Ovary (tissue), 10 donors: ENCODE measurements around the gene SSX7. TPM values are rescaled to one million over a fixed set of nuclear protein-coding genes. Genes with fewer than 3 reads are reported as not detected.
"Not testable (repeated sequence)": the region's sequence is repeated elsewhere in the genome, so short reads cannot be mapped to it uniquely, and the experiment has no call there.

Experiments
- DNase-seq, 5 donors: peaks; one replicate each; pipeline ENCODE4 v3.0.0-alpha.2; 2019 to 2020
- H3K27ac ChIP-seq, 2 donors: fragments of 200-600 bp; one replicate each; pipeline versions ENCODE4 v1.5.1 to v1.8.0; 2019 to 2022
- H3K27me3 ChIP-seq: fragments of 200-600 bp; one replicate; pipeline ENCODE4 v1.8.0; 2022
- H3K36me3 ChIP-seq: fragments of 200-600 bp; sonication (generic); one replicate; pipeline ENCODE4 v1.5.1; 2019
- H3K4me1 ChIP-seq: one replicate; pipeline ENCODE4 v1.8.1; 2013; ENCODE audit warnings: mild to moderate bottlenecking, moderate library complexity; ENCODE audit not compliant: insufficient read depth
- H3K4me3 ChIP-seq: fragments of 200-600 bp; sonication (generic); one replicate; pipeline ENCODE4 v1.5.1; 2017
- H3K9me3 ChIP-seq, 2 donors: fragments of 200-600 bp in 1 of 2; sonication (generic) in 1 of 2; one replicate each; pipeline versions ENCODE4 v1.5.1 to v1.8.1; 2013 to 2019; ENCODE audit warnings: mild to moderate bottlenecking in 1 of 2, moderate library complexity in 1 of 2
- EP300 ChIP-seq: sonication (generic); formaldehyde crosslinking; IDR thresholded peaks from one replicate; pipeline ENCODE4 v1.6.1; 2017; ENCODE audit warnings: antibody characterized with exemption
- POLR2A ChIP-seq: fragments of 450-650 bp; IDR thresholded peaks from one replicate; pipeline ENCODE4 v1.6.1; 2017; ENCODE audit warnings: antibody characterized with exemption, mild to moderate bottlenecking, moderate library complexity
- WGBS, 3 donors: extraction: QIAGEN DNeasy Blood & Tissue Kit in 1 of 3; methylation state at CpG; one replicate each; pipeline versions ENCODE4 v1.1.5 to v1.1.7; 2013 to 2017; 5-methylcytosine and 5-hydroxymethylcytosine counted together
- intact Hi-C, 4 donors: fragments of 100-400 bp; cut with DNase I; formaldehyde crosslinking; loops; one replicate each; pipeline versions ENCODE4 v1.11.0 to v1.15.1; 2022 to 2023
- long read RNA-seq, 3 donors: library from polyadenylated mRNA in 2 of 3; unstranded in 2 of 3; transcript quantifications; one replicate each; pipeline ENCODE4 v2.0.0 and lab custom pipeline, GENCODE V29; 2021 to 2026
- polyA plus RNA-seq, 2 donors: library from polyadenylated mRNA; stranded (reverse); fragments of 200-250 nt in 1 of 2; fragments of 350-450 nt in 1 of 2; fragmentation: Illumina TruSeq in 1 of 2; extraction: RNeasy Lipid Tissue Mini Kit (QIAGEN cat#74804) in 1 of 2; gene quantifications; one replicate each; pipeline ENCODE4 v1.2.3, GENCODE V29; 2013 to 2014
- total RNA-seq, 7 donors: library from RNA; depleted of rRNA in 2 of 7; stranded (reverse); fragments of >200 nt in 2 of 7; fragmentation: NEBNext Ultra II Directional in 3 of 7; extraction: Animal tissue kit (Norgen Biotek cat#: 25700) in 3 of 7; gene quantifications; one replicate each; pipeline versions ENCODE4 v1.1.0 to v1.2.4, GENCODE V29; 2016 to 2023
- TF ChIP-seq, protein P1 (sequence below), 3 donors: fragments of 450-650 bp in 2 of 3; fragments of 200-600 bp in 1 of 3; IDR thresholded peaks; one replicate each; pipeline versions ENCODE4 v1.5.1 to v1.8.0; 2016 to 2022; ENCODE audit warnings: antibody characterized with exemption in 3 of 3, mild to moderate bottlenecking in 1 of 3
- donor health status: DM: no; HTN: no; CAD: no; lungs with moderate emphysema.
- donor health status: DM: no; HTN: no; CAD: no.
- donor health status: Bipolar disorder and iron deficiency.
- donor health status: DM: yes; HTN: yes; CAD: no.
- donor health status: DM: no; HTN: no; CAD: no.
- donor health status: DM: yes; HTN: yes; CAD: no.

SSX7 gene, protein sequence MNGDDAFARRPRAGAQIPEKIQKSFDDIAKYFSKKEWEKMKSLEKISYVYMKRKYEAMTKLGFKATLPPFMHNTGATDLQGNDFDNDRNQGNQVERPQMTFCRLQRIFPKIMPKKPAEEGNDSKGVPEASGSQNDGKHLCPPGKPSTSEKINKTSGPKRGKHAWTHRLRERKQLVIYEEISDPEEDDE
- not detected for total RNA-seq
- not detected for polyA plus RNA-seq
- long read RNA-seq, donor 1 = 0 reads
- long read RNA-seq, donor 2 = 0 reads
- long read RNA-seq, donor 3 = 0 reads

DNA sequence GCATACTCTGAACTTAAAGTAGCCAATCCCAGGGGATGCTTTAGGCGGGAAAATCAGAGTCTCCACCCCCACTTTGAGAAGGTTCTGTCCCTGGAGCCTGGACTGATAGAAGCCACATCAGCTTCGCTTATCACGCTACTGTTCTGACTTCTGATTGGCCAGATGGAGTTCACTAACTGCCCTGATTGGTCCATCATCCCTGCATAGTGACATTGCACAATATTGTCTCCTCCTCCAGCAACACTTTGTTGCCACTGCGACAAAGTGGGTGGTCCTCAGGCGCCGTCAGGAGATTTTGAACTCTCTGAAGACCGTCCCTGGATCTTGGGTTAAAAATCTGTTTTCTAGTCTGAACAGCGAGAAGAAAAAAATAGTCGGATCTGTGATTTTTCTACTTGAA lies at the start of gene SSX7:
TSS of gene SSX7 (minus strand) at position 101 of the 400 bp plus-strand sequence. CDS start 1,428 bp downstream, outside the sequence.
- H3K9me3 ChIP-seq, H3K36me3 ChIP-seq, DNase-seq, H3K27ac ChIP-seq, H3K27me3 ChIP-seq, H3K4me1 ChIP-seq, intact Hi-C loops, H3K4me3 ChIP-seq: not testable (repeated sequence)
- 74 to 79% (median 77%) methylated on average over 9 of the region's 9 CpGs for WGBS, 3 donors

DNA sequence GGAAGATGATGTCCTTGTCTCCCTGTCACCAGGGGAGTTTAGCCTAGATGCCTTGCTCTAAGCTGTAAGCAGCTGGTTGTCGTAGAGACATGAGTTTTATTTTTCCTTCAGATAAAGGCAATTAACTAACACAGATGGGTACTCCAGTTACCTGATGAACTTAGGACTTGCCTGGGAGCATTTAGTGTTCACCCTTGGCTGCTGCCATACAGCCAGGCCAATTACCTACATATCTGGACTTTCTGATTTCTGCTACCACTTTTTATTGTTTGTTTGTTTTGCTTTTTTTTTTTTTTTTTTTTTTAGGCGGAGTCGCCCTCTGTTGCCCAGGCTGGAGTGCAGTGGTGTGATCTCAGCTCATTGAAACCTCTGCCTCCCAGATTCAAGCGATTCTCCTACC lies 37.3 kb upstream of the SSX7 start:
- H3K27me3 ChIP-seq, intact Hi-C loops, H3K9me3 ChIP-seq, H3K36me3 ChIP-seq, H3K4me1 ChIP-seq, H3K27ac ChIP-seq, H3K4me3 ChIP-seq, DNase-seq: not testable (repeated sequence)
- 65 to 100% methylated on average over 1 to 2 of the region's 4 CpGs; no CpG with 5 or more reads in 1 of the 3 donors for WGBS, 3 donors

DNA sequence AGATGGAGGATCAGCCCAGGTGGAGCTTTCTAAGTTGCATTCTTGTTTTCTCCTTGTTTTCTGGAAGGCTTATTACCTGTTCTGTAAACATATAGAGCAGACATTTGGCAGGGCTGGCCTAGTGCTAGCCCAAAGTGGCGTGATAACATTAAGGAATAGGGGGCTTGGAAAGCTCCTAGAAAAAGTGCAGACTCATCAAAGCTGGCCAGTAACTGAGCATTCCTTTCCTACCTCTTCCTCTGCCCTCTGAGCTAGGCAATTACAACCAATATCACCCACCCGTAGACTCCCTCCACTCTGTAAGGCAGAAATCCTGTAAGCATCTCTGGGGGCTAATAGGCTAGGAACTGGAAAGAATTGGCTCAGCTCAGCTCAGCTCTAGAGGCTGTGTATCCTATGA lies 7.5 kb upstream of the SSX7 start:
- intact Hi-C loops, DNase-seq, H3K27me3 ChIP-seq, H3K4me1 ChIP-seq, H3K27ac ChIP-seq, H3K9me3 ChIP-seq, H3K36me3 ChIP-seq, H3K4me3 ChIP-seq: not testable (repeated sequence)
- WGBS, 3 donors = 53 to 71% (median 63%) methylated on average over 2 of the region's 2 CpGs

- DNase-seq, H3K27ac ChIP-seq, H3K36me3 ChIP-seq, intact Hi-C loops, H3K4me1 ChIP-seq, H3K27me3 ChIP-seq, H3K4me3 ChIP-seq, H3K9me3 ChIP-seq: not testable (repeated sequence)
- WGBS, 3 donors = 78 to 86% (median 81%) methylated on average over 8 of the region's 8 CpGs
Observed at GRCh38 chrX:52655475-52655874, 775 bp upstream of the SSX7 start.

DNA sequence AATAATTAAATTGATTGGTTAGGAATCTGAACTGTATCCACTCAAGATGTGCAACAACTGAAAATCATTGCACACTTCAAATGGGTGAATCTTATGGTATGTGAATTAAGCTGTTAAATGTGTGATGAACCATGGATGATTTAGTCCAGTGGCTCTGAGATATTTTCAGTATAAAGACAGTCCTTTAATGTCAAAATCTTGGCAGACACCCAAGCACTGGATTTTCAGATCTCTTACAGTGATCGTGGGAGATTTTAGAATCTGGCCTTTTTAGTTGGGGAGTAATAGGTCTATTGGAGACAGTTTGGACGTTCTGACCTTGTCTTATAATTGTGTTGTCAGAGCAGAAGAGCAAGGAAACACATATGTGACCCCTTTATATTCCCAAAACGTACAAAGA lies 4.0 kb downstream of the SSX7 start:
- WGBS, 3 donors = 39 to 45% (median 44%) methylated on average over 3 of the region's 3 CpGs
- intact Hi-C loops, DNase-seq: not testable (repeated sequence)

GRCh38 chrX:52648956-52649355 lies 5.7 kb downstream of the SSX7 start:
- intact Hi-C loops = not testable (repeated sequence)

More for the DNA sequence above, 4.0 kb downstream of the SSX7 start:
- H3K4me1 ChIP-seq, H3K36me3 ChIP-seq, H3K27me3 ChIP-seq, H3K9me3 ChIP-seq, H3K27ac ChIP-seq, H3K4me3 ChIP-seq: not testable (repeated sequence)

GRCh38 chrX:52628483-52628882 lies 26.2 kb downstream of the SSX7 start:
- H3K27ac ChIP-seq, intact Hi-C loops, H3K4me1 ChIP-seq, H3K4me3 ChIP-seq, H3K9me3 ChIP-seq, H3K27me3 ChIP-seq, DNase-seq, H3K36me3 ChIP-seq: not testable (repeated sequence)
- 61 to 75% (median 65%) methylated on average over 3 of the region's 3 CpGs for WGBS, 3 donors

More at GRCh38 chrX:52648956-52649355, 5.7 kb downstream of the SSX7 start:
- H3K27ac ChIP-seq, H3K9me3 ChIP-seq, DNase-seq, H3K36me3 ChIP-seq, H3K27me3 ChIP-seq, H3K4me1 ChIP-seq, H3K4me3 ChIP-seq: not testable (repeated sequence)
- 73 to 79% (median 76%) methylated on average over 7 of the region's 7 CpGs for WGBS, 3 donors

GRCh38 chrX:52620661-52621060 lies 34.0 kb downstream of the SSX7 start:
- intact Hi-C loops, H3K9me3 ChIP-seq, H3K27ac ChIP-seq, H3K4me1 ChIP-seq, DNase-seq, H3K27me3 ChIP-seq, H3K36me3 ChIP-seq, H3K4me3 ChIP-seq: not testable (repeated sequence)
- 55 to 59% (median 56%) methylated on average over 8 of the region's 8 CpGs for WGBS, 3 donors

DNA sequence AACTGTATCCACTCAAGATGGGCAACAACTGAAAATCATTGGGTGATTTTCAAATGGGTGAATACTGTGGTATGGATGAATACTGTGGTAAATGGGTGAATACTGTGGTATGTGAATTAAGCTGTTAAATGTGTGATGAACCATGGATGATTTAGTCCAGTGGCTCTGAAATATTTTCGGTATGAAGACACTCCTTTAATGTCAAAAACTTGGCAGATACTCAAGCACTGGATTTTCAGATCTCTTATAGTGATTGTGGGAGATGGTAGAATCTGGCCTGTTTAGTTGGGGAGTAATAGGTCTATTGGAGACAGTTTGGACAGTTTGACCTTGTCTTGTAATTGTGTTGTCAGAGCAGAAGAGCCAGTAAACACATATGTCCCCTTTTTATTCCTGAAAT lies 45.7 kb downstream of the SSX7 start:
- Histone ChIP-seq H3K4me3 (no peak overlapping the region), H3K9me3 (no peaks in the 10 kb centered on the region), H3K27me3 (no peaks in the 10 kb centered on the region), H3K4me1 (no peaks in the 10 kb centered on the region), H3K36me3 (no peaks in the 10 kb centered on the region), H3K27ac (no peak overlapping the region)
- intact Hi-C loops = no loop called here
- no peak for DNase-seq
- WGBS, 3 donors = 40 to 51% (median 50%) methylated on average over 1 of the region's 1 CpG
- TF ChIP-seq EP300 (no peak), POLR2A (no peak)
- TF ChIP-seq, protein P1, sequence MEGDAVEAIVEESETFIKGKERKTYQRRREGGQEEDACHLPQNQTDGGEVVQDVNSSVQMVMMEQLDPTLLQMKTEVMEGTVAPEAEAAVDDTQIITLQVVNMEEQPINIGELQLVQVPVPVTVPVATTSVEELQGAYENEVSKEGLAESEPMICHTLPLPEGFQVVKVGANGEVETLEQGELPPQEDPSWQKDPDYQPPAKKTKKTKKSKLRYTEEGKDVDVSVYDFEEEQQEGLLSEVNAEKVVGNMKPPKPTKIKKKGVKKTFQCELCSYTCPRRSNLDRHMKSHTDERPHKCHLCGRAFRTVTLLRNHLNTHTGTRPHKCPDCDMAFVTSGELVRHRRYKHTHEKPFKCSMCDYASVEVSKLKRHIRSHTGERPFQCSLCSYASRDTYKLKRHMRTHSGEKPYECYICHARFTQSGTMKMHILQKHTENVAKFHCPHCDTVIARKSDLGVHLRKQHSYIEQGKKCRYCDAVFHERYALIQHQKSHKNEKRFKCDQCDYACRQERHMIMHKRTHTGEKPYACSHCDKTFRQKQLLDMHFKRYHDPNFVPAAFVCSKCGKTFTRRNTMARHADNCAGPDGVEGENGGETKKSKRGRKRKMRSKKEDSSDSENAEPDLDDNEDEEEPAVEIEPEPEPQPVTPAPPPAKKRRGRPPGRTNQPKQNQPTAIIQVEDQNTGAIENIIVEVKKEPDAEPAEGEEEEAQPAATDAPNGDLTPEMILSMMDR (IDR thresholded peaks at IDR 0.05) = no peak

DNA sequence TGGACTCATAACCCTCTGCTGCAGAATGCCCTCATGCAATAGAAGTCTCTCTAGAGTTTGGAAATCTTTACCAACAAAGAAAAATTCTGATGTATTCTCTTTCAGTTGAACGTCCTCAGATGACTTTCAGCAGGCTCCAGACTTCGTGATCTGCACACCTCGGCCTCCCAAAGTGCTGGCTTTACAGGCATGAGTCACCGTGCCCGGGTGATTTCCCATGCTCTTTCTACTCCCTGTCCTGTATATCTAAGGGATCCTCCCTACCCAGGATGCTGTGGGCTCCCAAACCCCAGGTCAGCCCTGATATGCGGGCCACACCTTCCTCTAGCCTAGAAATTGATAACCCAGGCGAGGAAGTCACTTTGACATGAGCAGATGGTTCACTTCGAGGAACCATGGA lies 51.5 kb downstream of the SSX7 start:
- H3K4me1 ChIP-seq, intact Hi-C loops, H3K36me3 ChIP-seq, H3K27ac ChIP-seq, H3K27me3 ChIP-seq, H3K4me3 ChIP-seq, H3K9me3 ChIP-seq, DNase-seq: not testable (repeated sequence)
- 72 to 77% (median 75%) methylated on average over 8 of the region's 8 CpGs for WGBS, 3 donors
